ENCODE results near the gene RAB39A. TPM values are rescaled to one million over a fixed set of nuclear protein-coding genes. Genes with fewer than 3 reads are reported as not detected.
"Not testable (repeated sequence)": the region's sequence is repeated elsewhere in the genome, so short reads cannot be mapped to it uniquely, and the experiment has no call there.

Gene RAB39A
- polyA plus RNA-seq, 1 donor from 2014 or later: 1.9 TPM

DNA sequence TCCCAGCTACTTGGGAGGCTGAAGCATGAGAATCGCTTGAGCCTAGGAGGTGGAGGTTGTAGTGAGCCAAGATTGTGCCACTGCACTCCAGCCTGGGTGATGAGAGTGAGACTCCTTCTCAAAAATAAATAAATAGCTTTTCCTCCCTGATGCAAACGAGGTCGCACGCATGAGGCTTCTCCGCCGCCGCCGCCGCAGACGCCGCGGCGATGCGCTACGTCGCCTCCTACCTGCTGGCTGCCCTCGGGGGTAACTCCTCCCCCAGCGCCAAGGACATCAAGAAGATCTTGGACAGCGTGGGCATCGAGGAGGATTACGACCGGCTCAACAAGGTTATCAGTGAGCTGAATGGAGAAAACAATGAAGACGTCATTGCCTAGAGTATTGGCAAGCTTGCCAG lies 20.0 kb upstream of the RAB39A start:
- Histone ChIP-seq H4K20me1 (ENCODE audit: insufficient read depth) (no peaks in the 10 kb centered on the region), H3K27ac (ENCODE audit: low read length) (no peak overlapping the region), H3K9ac (ENCODE audit: low read length) (no peak overlapping the region), H3K9me3 (ENCODE audit: low read length) (no peaks in the 10 kb centered on the region), H3K27me3 (ENCODE audit: insufficient read depth, low read depth, low read length) (no peaks in the 10 kb centered on the region), H3K79me2 (replicated peaks; ENCODE audit: insufficient read depth, low read length) (no peaks in the 10 kb centered on the region), H3K9me2 (ENCODE audit: insufficient read depth, low read length) (no peaks in the 10 kb centered on the region), H2AFZ (ENCODE audit: low read depth, low read length) (no peak overlapping the region), H3F3A (ENCODE audit: insufficient read depth, low read length, poor library complexity, severe bottlenecking) (no peaks in the 10 kb centered on the region), H3K4me2 (ENCODE audit: low read length) (no peak overlapping the region), H3K36me3 (ENCODE audit: insufficient read depth, low read length) (no peaks in the 10 kb centered on the region), H3K4me3 (ENCODE audit: low read length) (no peak overlapping the region)
- TF ChIP-seq EZH2 (IDR thresholded peaks at IDR 0.05; ENCODE audit: borderline replicate concordance, insufficient read depth, low read length, poor library complexity, severe bottlenecking) (no peak), SMC3 (conservative IDR thresholded peaks at IDR 0.05; ENCODE audit: poor library complexity) (no peak), RAD21 (conservative IDR thresholded peaks at IDR 0.05) (no peak), POLR2AphosphoS5 (IDR thresholded peaks at IDR 0.05) (no peak), EP300 (conservative IDR thresholded peaks at IDR 0.05; ENCODE audit: poor library complexity, severe bottlenecking) (no peak), MXI1 (conservative IDR thresholded peaks at IDR 0.05; ENCODE audit: poor library complexity, severe bottlenecking) (no peak), TAF1 (IDR thresholded peaks at IDR 0.05; ENCODE audit: low read depth) (no peak)
- TF ChIP-seq, protein P1, sequence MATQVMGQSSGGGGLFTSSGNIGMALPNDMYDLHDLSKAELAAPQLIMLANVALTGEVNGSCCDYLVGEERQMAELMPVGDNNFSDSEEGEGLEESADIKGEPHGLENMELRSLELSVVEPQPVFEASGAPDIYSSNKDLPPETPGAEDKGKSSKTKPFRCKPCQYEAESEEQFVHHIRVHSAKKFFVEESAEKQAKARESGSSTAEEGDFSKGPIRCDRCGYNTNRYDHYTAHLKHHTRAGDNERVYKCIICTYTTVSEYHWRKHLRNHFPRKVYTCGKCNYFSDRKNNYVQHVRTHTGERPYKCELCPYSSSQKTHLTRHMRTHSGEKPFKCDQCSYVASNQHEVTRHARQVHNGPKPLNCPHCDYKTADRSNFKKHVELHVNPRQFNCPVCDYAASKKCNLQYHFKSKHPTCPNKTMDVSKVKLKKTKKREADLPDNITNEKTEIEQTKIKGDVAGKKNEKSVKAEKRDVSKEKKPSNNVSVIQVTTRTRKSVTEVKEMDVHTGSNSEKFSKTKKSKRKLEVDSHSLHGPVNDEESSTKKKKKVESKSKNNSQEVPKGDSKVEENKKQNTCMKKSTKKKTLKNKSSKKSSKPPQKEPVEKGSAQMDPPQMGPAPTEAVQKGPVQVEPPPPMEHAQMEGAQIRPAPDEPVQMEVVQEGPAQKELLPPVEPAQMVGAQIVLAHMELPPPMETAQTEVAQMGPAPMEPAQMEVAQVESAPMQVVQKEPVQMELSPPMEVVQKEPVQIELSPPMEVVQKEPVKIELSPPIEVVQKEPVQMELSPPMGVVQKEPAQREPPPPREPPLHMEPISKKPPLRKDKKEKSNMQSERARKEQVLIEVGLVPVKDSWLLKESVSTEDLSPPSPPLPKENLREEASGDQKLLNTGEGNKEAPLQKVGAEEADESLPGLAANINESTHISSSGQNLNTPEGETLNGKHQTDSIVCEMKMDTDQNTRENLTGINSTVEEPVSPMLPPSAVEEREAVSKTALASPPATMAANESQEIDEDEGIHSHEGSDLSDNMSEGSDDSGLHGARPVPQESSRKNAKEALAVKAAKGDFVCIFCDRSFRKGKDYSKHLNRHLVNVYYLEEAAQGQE (IDR thresholded peaks at IDR 0.05; ENCODE audit: borderline replicate concordance): no peak
- TF ChIP-seq, protein P2, sequence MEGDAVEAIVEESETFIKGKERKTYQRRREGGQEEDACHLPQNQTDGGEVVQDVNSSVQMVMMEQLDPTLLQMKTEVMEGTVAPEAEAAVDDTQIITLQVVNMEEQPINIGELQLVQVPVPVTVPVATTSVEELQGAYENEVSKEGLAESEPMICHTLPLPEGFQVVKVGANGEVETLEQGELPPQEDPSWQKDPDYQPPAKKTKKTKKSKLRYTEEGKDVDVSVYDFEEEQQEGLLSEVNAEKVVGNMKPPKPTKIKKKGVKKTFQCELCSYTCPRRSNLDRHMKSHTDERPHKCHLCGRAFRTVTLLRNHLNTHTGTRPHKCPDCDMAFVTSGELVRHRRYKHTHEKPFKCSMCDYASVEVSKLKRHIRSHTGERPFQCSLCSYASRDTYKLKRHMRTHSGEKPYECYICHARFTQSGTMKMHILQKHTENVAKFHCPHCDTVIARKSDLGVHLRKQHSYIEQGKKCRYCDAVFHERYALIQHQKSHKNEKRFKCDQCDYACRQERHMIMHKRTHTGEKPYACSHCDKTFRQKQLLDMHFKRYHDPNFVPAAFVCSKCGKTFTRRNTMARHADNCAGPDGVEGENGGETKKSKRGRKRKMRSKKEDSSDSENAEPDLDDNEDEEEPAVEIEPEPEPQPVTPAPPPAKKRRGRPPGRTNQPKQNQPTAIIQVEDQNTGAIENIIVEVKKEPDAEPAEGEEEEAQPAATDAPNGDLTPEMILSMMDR (IDR thresholded peaks at IDR 0.05; ENCODE audit: poor library complexity, severe bottlenecking): no peak

DNA sequence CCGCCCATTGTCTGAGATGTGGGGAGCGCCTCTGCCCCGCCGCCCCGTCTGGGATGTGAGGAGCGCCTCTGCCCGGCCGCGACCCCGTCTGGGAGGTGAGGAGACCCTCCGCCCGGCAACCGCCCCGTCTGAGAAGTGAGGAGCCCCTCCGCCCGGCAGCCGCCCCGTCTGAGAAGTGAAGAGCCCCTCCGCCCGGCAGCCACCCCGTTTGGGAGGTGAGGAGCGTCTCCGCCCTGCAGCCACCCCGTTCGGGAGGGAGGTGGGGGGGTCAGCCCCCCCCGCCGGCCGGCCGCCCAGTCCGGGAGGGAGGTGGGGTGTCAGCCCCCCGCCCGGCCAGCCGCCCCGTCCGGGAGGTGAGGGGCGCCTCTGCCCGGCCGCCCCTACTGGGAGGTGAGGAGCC lies 15.8 kb upstream of the RAB39A start:
- not testable (repeated sequence) for H3K27ac ChIP-seq (ENCODE audit: low read length); H3K4me3 ChIP-seq (ENCODE audit: low read length); H3K9me2 ChIP-seq (ENCODE audit: insufficient read depth, low read length); H3K9me3 ChIP-seq (ENCODE audit: low read length); H3K79me2 ChIP-seq (replicated peaks; ENCODE audit: insufficient read depth, low read length); H3F3A ChIP-seq (ENCODE audit: insufficient read depth, low read length, poor library complexity, severe bottlenecking); H3K9ac ChIP-seq (ENCODE audit: low read length); H4K20me1 ChIP-seq (ENCODE audit: insufficient read depth); H3K36me3 ChIP-seq (ENCODE audit: insufficient read depth, low read length); H3K27me3 ChIP-seq (ENCODE audit: insufficient read depth, low read depth, low read length); H3K4me2 ChIP-seq (ENCODE audit: low read length); H2AFZ ChIP-seq (ENCODE audit: low read depth, low read length)

DNA sequence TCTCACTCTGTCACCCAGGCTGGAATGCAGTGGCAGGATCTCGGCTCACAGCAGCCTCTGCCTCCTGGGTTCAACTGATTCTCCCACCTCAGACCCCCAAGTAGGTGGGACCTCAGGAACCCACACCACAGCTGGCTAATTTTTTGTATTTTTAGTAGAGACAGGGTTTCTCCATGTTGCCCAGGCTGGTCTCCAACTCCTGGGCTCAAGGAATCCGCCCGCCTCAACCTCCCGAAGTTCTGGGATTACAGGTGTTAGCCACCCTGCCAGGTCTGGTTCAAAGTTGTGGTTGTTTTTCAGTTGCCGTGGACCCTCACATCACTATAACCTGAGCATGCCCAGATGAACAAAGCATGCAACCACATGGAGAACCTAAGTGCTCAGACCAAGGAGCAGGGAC lies 13.0 kb upstream of the RAB39A start:
- TF ChIP-seq MXI1 (conservative IDR thresholded peaks at IDR 0.05; ENCODE audit: poor library complexity, severe bottlenecking) (no peak), EP300 (conservative IDR thresholded peaks at IDR 0.05; ENCODE audit: poor library complexity, severe bottlenecking) (no peak), EZH2 (IDR thresholded peaks at IDR 0.05; ENCODE audit: borderline replicate concordance, insufficient read depth, low read length, poor library complexity, severe bottlenecking) (no peak), SMC3 (conservative IDR thresholded peaks at IDR 0.05; ENCODE audit: poor library complexity) (no peak), TAF1 (IDR thresholded peaks at IDR 0.05; ENCODE audit: low read depth) (no peak), POLR2AphosphoS5 (IDR thresholded peaks at IDR 0.05) (no peak), RAD21 (conservative IDR thresholded peaks at IDR 0.05) (no peak)
- TF ChIP-seq, protein P1 (IDR thresholded peaks at IDR 0.05; ENCODE audit: borderline replicate concordance): no peak
- TF ChIP-seq, protein P2 (IDR thresholded peaks at IDR 0.05; ENCODE audit: poor library complexity, severe bottlenecking): no peak

More for the DNA sequence above, 13.0 kb upstream of the RAB39A start:
- Histone ChIP-seq H3K4me3 (ENCODE audit: low read length) (no peak overlapping the region), H3K27me3 (ENCODE audit: insufficient read depth, low read depth, low read length) (no peaks in the 10 kb centered on the region), H3K4me2 (ENCODE audit: low read length) (no peak overlapping the region), H3K9ac (ENCODE audit: low read length) (no peak overlapping the region), H3K27ac (ENCODE audit: low read length) (no peak overlapping the region), H3F3A (ENCODE audit: insufficient read depth, low read length, poor library complexity, severe bottlenecking) (no peaks in the 10 kb centered on the region), H3K79me2 (replicated peaks; ENCODE audit: insufficient read depth, low read length) (no peaks in the 10 kb centered on the region), H3K9me2 (ENCODE audit: insufficient read depth, low read length) (no peaks in the 10 kb centered on the region), H3K36me3 (ENCODE audit: insufficient read depth, low read length) (no peaks in the 10 kb centered on the region), H3K9me3 (ENCODE audit: low read length) (no peaks in the 10 kb centered on the region), H4K20me1 (ENCODE audit: insufficient read depth) (no peaks in the 10 kb centered on the region), H2AFZ (ENCODE audit: low read depth, low read length) (no peak overlapping the region)

All from neural cell (in vitro differentiated cells).